HG03460 (cell line): ENCODE data around the gene PLEKHF1.

Source experiments
- ATAC-seq: cut with Tn5 transposase; IDR thresholded peaks from one replicate; pipeline ENCODE4 v1.9.1; 2021; ENCODE audit not compliant: unreplicated experiment

The PLEKHF1 gene

GRCh38 chr19:29634423-29635130 is 30.7 kb upstream of the PLEKHF1 start:
- ATAC-seq = no peak

GRCh38 chr19:29635963-29636362 is 29.3 kb upstream of the PLEKHF1 start:
- no peak for ATAC-seq

GRCh38 chr19:29636553-29637360 is 28.5 kb upstream of the PLEKHF1 start:
- no peak for ATAC-seq

GRCh38 chr19:29639086-29639485 is 26.2 kb upstream of the PLEKHF1 start:
- no peak for ATAC-seq

- ATAC-seq = no peak
These were observed 25.0 kb upstream of the PLEKHF1 start for GRCh38 chr19:29640231-29640630.

GRCh38 chr19:29641597-29641996 is 23.7 kb upstream of the PLEKHF1 start:
- no peak for ATAC-seq

GRCh38 chr19:29643361-29643935 is 21.8 kb upstream of the PLEKHF1 start:
- no peak for ATAC-seq

- ATAC-seq = no peak
These were observed 21.1 kb upstream of the PLEKHF1 start for GRCh38 chr19:29644210-29644609.

GRCh38 chr19:29645491-29645867 is 19.8 kb upstream of the PLEKHF1 start:
- no peak for ATAC-seq

- no peak for ATAC-seq
These were observed 19.4 kb upstream of the PLEKHF1 start for GRCh38 chr19:29645911-29646310.

- no peak for ATAC-seq
These were observed 14.4 kb upstream of the PLEKHF1 start for GRCh38 chr19:29650772-29651387.

GRCh38 chr19:29651622-29652394 is 13.5 kb upstream of the PLEKHF1 start:
- no peak for ATAC-seq

- no peak for ATAC-seq
These were observed 11.9 kb upstream of the PLEKHF1 start for GRCh38 chr19:29653398-29653797.

- no peak for ATAC-seq
These were observed 9.5 kb upstream of the PLEKHF1 start for GRCh38 chr19:29655648-29656335.

GRCh38 chr19:29658221-29658991 is 6.9 kb upstream of the PLEKHF1 start:
- no peak for ATAC-seq

GRCh38 chr19:29660835-29661234 is 4.4 kb upstream of the PLEKHF1 start:
- ATAC-seq = no peak

- no peak for ATAC-seq
These were observed 3.0 kb upstream of the PLEKHF1 start for GRCh38 chr19:29662278-29662603.

- ATAC-seq = no peak
These were observed 2.5 kb upstream of the PLEKHF1 start for GRCh38 chr19:29662604-29663404.
